Kidney (tissue), 14 donors: Measurements from ENCODE around the gene GPR179. TPM values are rescaled to one million over a fixed set of nuclear protein-coding genes. Genes with fewer than 3 reads are reported as not detected.

Experiments
- DNase-seq, 5 donors: peaks; one replicate each; pipeline ENCODE4 v3.0.0-alpha.2; 2013 to 2020
- FAIRE-seq: peaks from 2 replicates; lab custom pipeline; 2012; peaks lifted over from hg19 to GRCh38; lab: Jason Lieb, UNC
- H3K27ac ChIP-seq, 2 donors: one replicate each; pipeline ENCODE4 v1.7.0; 2013; ENCODE audit warnings: low read depth in 2 of 2, low read length in 2 of 2, inconsistent platforms in 1 of 2
- H3K27me3 ChIP-seq: one replicate; pipeline ENCODE4 v1.7.1; 2013; ENCODE audit warnings: low read length, inconsistent platforms; ENCODE audit not compliant: control insufficient read depth, insufficient read depth
- H3K36me3 ChIP-seq, 3 donors: one replicate each; pipeline versions ENCODE4 v1.7.0 to v1.7.1; 2013; ENCODE audit warnings: low read length in 3 of 3, control low read depth in 1 of 3, inconsistent platforms in 1 of 3; ENCODE audit not compliant: insufficient read depth in 3 of 3, control insufficient read depth in 2 of 3
- H3K4me1 ChIP-seq, 3 donors: one replicate each; pipeline versions ENCODE4 v1.7.0 to v1.7.1; 2013; ENCODE audit warnings: low read length in 3 of 3, inconsistent platforms in 1 of 3, low read depth in 1 of 3; ENCODE audit not compliant: control insufficient read depth in 2 of 3, insufficient read depth in 2 of 3
- H3K4me3 ChIP-seq, 3 donors: one replicate each; pipeline versions ENCODE4 v1.7.0 to v1.8.1; 2013; ENCODE audit warnings: low read length in 3 of 3, control low read depth in 1 of 3, inconsistent platforms in 1 of 3
- H3K9ac ChIP-seq, 3 donors: one replicate each; pipeline versions ENCODE4 v1.7.0 to v1.7.1; 2013; ENCODE audit warnings: low read length in 3 of 3, control low read depth in 1 of 3, inconsistent platforms in 1 of 3
- H3K9me3 ChIP-seq, 3 donors: one replicate each; pipeline versions ENCODE4 v1.7.0 to v1.7.1; 2013; ENCODE audit warnings: low read length in 3 of 3, control low read depth in 1 of 3, inconsistent platforms in 1 of 3; ENCODE audit not compliant: control insufficient read depth in 2 of 3, insufficient read depth in 1 of 3
- CTCF ChIP-seq: IDR thresholded peaks from 3 replicates; pipeline ENCODE4 v1.5.1; 2012; ENCODE audit warnings: mild to moderate bottlenecking, moderate library complexity, borderline replicate concordance; ENCODE audit not compliant: insufficient read depth; ENCODE audit errors: extremely low read depth
- intact Hi-C: fragments of 100-400 bp; cut with DNase I; formaldehyde crosslinking; loops from one replicate; pipeline ENCODE4 v1.11.1; 2022
- polyA plus RNA-seq: library from polyadenylated mRNA; stranded (reverse); fragments of 350-450 nt; fragmentation: Illumina TruSeq; extraction: RNeasy Lipid Tissue Mini Kit (QIAGEN cat#74804); gene quantifications from one replicate; pipeline ENCODE4 v1.2.3, GENCODE V29; 2014; ENCODE audit warnings: low read depth, low replicate concordance; ENCODE audit not compliant: insufficient read depth
- total RNA-seq: library from RNA; stranded (reverse); fragmentation: NEBNext Ultra II Directional; extraction: Animal tissue kit (Norgen Biotek cat#: 25700); gene quantifications from one replicate; pipeline ENCODE4 v1.2.1, GENCODE V29; 2021
- donor health status: control.
- donor health status: control.
- donor health status: control.
- donor health status: control.
- donor health status: control.
- donor health status: DM: yes; HTN: yes; CAD: no.
- donor health status: Normal renal cell carcinoma (clear cell type).

Gene GPR179
- total and polyA plus RNA-seq, 2 donors from 2014 or later, result not detected

GRCh38 chr17:38352245-38353085 is 8.7 kb upstream of the GPR179 start:
- no peak for TF ChIP-seq CTCF
- H3K36me3 ChIP-seq, result no peaks in the 10 kb centered on the region
- intact Hi-C loops, result no loop called here
- peak overlapping the region; percentile 17 to 76 (median 56) for H3K9ac ChIP-seq
- FAIRE-seq (no peak), DNase-seq (peak; percentile 36 to 85 (median 53))
- peak overlapping the region; percentile 17 to 41 for H3K27ac ChIP-seq
- H3K27me3 ChIP-seq, result no peaks in the 10 kb centered on the region
- no peaks in the 10 kb centered on the region for H3K9me3 ChIP-seq
- H3K4me1 ChIP-seq, result peaks cover 0 to 20% (median 15%) of the 10 kb centered on the region in 3 donors
- H3K4me3 ChIP-seq, result peak overlapping the region; percentile 52 to 85 (median 71)

- Histone ChIP-seq H3K4me1 (peaks cover 0 to 16% (median 12%) of the 10 kb centered on the region in 3 donors), H3K9me3 (no peaks in the 10 kb centered on the region), H3K9ac (peak within 1 kb of the TSS; percentile 21 to 65 (median 57)), H3K27ac (peak within 1 kb of the TSS; percentile 80 to 85), H3K36me3 (no peaks in the 10 kb centered on the region), H3K4me3 (peak within 1 kb of the TSS; percentile 57 to 85 (median 72)), H3K27me3 (no peaks in the 10 kb centered on the region)
- TF ChIP-seq CTCF, result no peak
- DNase-seq (peak; percentile 94 to 98 (median 96)), FAIRE-seq (no peak)
- intact Hi-C loops, result no loop called here
These were observed 7.9 kb upstream of the GPR179 start, which contains the start of gene SOCS7 for GRCh38 chr17:38351412-38352222. TSS of gene SOCS7 (plus strand) at chr17:38351844. CDS start at chr17:38352053, 209 bp downstream.

- DNase-seq (peak in 1 of 5 donors; percentile 4), FAIRE-seq (no peak)
- Histone ChIP-seq H3K4me1 (peaks cover 0 to 16% (median 12%) of the 10 kb centered on the region in 3 donors), H3K27ac (no peak overlapping the region), H3K4me3 (no peak overlapping the region), H3K9ac (no peak overlapping the region), H3K27me3 (no peaks in the 10 kb centered on the region), H3K36me3 (no peaks in the 10 kb centered on the region), H3K9me3 (no peaks in the 10 kb centered on the region)
- intact Hi-C loops, result no loop called here
- no peak for TF ChIP-seq CTCF
These were observed 6.3 kb upstream of the GPR179 start for GRCh38 chr17:38350035-38350434.
